Dedifferentiated amniotic fluid mesenchymal stem cell (primary cell): Measurements from ENCODE around the gene TUBB1.
"Not testable (repeated sequence)": the region's sequence is repeated elsewhere in the genome, so short reads cannot be mapped to it uniquely, and the experiment has no call there.

Source experiments
- DNase-seq: peaks from one replicate; pipeline ENCODE4 v3.0.0-alpha.2; 2016; ENCODE audit errors: extremely low spot score

Gene TUBB1

DNA sequence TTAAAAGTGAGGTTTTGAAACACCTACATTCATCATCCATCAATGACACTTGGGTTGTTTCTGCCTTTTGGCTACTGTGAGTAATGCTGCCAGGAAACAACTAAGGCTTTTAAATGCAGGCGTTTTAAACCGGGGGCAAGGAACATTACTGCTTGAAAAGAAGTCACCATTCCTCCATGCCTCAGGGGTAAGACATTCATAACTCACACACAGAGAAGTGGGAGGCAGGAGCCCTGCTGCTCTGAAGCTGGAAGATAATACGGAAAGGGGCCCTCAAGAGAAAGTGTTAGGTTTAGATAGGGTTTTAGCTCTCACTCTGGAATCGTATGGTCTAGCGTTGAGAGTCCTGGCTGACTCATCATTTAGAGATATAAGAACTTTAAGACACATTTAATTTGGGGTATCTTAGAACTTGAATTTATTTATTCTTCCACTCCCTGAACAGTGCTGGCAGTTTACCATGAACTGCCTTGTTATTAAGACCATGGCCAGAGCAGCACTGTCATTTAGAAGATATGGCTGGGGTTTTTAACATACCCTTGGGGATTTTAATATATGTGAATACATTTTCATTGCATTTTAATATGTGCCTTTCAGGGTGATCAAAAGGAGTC, 1.8 kb downstream of the TUBB1 start:
- no peak for DNase-seq

DNA sequence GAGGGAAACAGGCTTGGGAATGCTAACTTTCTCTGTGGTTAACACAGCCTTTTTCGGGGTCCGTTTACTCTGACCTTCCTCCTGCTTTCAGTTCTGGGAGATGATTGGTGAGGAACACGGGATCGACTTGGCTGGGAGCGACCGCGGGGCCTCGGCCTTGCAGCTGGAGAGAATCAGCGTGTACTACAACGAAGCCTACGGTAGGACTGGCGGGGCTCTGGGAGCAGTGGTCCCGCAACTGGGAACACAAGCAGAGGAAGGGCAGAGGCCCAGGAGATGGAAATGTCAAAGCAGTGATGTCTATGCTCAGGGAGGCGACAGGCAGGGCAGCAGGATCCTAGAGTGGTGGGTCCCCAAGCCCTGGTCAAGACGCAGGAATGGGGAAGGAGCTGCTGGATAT, 3.5 kb downstream of the TUBB1 start:
- DNase-seq: no peak

DNA sequence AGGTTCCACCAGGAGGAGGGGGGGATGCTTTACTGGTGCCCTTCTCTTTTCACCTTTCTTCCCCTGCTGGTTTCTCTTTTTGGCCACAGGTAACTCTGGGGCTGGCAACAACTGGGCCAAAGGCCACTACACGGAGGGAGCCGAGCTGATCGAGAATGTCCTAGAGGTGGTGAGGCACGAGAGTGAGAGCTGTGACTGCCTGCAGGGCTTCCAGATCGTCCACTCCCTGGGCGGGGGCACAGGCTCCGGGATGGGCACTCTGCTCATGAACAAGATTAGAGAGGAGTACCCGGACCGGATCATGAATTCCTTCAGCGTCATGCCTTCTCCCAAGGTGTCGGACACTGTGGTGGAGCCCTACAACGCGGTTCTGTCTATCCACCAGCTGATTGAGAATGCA, 4.4 kb downstream of the TUBB1 start:
- no peak for DNase-seq

DNA sequence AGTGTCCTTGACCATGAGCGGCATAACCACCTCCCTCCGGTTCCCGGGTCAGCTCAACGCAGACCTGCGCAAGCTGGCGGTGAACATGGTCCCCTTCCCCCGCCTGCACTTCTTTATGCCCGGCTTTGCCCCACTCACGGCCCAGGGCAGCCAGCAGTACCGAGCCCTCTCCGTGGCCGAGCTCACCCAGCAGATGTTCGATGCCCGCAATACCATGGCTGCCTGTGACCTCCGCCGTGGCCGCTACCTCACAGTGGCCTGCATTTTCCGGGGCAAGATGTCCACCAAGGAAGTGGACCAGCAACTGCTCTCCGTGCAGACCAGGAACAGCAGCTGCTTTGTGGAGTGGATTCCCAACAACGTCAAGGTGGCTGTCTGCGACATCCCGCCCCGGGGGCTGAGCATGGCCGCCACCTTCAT, 4.9 kb downstream of the TUBB1 start:
- DNase-seq: no peak

DNA sequence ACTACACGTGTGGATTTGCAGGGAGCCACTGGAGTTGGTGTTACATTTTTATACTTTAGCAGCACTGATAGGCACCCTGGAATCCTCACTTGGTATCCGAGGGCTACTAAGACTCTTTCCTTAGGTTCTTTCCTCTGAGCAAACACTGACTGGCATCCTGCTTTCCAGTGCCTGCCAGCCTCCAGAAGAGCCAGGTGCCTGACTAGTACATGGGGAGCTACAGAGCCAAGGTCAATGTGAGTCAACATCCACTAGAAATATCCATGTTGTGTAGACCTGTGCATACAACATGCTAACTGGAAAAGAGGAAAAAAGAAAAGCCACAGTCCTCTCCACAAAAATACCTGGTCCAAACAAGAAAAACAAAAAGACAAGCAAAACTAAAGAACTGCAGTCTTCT, 5.9 kb downstream of the TUBB1 start:
- no peak for DNase-seq

DNA sequence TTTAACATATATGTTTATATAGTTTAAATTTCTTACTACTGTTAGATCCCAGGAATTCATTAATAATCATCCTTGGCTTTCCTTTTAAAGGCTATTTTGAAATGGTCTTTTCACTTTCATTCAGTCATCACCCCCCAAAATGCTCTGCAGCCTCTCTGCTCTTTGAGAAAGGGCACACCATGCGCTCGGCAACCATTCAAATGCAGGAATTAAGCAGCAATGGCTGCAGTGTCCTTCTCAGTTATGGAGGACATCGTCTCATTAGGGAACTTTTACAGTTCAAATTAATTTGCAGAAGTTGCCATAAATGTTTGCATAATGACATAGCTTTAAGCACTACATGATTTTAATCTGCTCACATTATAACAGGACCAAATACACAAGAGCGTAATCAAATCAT, 6.3 kb downstream of the TUBB1 start:
- DNase-seq: no peak

DNA sequence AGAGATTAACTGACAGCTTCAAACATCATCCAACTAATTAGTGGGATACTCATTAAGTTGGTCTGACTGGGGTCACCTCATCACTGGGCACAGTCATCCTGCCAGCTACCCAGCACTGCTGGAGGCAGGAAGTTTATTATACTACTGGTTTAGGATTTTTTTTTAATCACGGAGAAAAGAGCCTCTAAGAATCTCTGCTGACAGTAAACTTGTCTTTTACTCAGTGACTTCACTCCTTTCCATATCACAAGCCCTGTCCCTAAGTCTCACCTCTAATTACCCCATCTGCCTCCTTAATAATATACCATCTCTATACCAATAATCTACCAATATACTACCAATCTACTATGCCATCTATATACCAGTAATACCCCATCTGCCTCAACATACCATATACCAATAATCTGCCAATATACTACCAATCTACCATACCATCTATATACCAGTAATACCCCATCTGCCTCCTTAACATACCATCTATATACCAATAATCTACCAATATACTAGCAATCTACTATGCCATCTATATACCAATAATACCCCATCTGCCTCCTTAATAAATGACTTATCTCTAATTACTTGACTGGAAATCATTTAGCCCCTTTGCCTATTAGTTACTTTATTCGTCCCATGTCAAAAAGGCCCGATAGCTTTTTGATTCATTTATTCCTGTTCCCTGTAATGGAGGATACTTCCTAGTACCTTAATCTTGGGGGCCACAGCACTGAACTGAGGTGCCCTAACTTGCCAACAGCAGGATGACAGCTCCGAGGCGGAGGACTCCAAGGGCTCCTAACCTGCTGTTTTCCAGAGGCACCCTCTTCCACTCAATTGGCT, 7.9 kb downstream of the TUBB1 start:
- DNase-seq: no peak

DNA sequence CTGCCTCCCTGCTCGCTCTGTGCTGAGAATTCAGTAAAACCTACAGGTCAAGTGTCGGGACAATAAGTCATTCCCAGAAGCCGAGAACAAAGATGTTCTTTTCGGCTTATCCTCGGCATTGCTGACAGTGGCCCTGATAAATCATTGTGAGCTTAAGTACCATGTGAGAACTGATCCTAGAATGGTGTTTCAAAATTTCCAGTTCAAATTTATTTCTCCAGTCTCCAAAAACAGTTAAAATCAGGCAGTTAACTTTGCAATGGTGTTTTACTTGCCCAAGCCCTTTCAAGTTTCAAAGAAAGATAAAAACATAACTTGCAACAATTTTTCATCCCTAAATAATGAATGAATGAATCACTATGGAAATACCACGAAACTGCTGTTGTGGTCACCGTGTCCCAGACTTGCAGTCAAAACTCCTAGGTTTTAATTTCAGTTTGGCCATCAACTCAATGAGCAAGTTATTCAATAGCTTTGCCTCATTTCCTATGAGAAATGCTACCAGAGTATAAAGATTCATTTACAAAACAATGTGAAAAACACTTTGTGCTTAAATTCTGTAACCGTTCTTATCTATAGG, 8.6 kb downstream of the TUBB1 start:
- DNase-seq: no peak

DNA sequence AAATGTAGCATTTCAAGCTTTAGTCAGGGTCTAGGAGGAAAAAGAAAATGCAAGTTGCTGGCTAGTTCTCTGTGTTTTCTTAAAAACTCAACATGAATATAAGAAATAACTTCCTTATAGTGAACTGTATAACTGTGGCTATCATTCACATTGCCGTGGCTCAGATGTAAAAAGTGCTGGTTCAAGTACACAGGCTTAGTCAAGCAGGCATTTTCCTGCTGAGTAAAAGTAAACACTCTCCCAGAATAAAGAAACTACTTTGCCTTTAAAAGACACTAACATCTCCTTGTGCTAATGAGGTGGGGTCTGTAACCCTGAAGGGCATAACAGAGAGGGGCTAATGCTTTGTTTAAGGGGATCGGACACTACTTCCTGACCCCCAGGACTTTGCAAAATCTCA, 9.6 kb downstream of the TUBB1 start:
- no peak for DNase-seq

DNA sequence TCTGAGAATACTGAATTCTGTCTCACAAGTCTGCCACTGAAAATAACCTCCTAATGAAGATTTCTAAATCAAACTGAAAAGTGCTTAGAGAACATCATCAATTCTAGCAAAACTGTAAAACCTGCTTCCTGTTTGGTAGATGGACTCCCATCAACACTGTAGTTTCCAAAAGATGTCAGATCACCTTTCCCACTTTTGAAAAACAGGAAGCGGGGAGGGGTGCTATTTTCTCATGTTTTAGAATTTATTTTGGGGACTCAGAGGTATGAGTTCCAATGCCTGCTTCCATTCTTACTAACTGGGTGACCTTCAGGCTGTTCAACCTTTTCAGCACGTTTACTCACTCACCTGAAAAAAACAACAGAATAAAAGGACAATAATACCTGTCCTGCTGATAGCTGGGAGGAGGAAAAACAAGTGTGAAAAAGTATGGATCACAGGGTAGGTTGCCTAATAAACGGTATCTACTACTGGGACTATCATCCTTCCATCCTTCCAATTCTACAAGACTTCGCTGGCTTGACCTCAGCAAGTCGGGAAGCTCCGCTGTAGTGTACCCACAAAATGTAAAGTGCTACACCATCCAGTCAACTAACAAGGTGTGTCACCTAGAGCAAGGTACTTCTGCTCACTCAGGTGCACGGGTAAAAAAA, 11.8 kb downstream of the TUBB1 start:
- DNase-seq: no peak

DNA sequence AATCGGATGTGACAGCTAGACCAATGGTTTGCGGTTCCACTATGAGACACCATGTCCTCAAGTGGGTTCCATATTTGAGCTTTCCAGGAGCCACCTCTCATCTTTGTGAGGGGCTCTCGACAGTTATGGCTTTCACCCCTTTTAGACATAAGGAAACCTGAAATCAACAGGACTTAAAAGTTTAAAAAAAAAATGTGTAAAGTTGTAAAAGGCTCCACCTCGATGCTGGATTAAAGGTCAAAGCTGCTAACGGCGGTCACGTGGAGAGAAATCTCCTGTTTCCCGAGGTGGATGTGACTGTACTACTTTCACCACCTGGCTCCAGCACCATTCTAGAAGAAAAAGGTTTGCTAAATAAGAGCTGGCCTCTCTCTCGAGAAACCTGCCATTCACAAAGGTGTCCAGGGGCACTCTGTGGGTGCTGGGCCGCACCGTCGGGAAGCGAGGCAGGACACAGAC, 12.4 kb downstream of the TUBB1 start:
- no peak for DNase-seq

DNA sequence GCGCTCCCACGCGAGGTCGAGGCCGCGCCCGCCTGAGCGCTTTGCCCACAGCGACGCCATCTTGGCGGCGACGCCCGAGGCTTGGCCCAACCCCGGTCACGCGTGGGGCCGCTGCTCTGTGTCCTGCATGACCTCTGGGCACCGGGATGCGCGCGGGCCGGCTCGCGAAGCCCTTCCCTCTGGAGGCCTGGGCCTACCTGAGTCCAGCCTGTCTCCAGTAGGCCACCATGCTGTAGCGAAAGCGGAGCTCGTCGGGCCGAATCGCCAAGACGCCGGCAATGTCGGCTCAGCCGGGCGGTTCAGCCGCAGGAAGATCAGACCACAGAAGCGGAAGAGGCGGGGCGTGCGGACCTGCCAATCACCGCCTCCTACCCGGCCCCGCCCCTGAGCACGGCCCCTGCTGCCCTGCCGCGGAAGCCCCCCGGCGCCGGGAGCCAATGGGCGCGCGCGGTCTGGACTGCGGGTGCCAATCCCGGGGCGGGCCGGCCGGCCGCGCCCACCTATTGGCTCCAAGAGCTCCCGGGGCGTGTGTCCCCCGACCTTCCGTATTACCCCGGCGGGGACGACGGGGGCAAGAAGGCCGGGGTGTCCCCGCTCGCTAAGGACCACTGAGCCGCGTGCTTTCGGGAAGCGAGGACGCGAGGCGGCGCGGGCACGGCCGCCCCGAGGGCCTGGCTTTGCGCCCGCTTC, 12.9 kb downstream of the TUBB1 start, which contains the start of gene ATP5F1E:
TSS of gene ATP5F1E (minus strand) at position 313 of the 690 bp plus-strand sequence. CDS start at position 229, 84 bp downstream.
- peak; percentile 91 for DNase-seq

DNA sequence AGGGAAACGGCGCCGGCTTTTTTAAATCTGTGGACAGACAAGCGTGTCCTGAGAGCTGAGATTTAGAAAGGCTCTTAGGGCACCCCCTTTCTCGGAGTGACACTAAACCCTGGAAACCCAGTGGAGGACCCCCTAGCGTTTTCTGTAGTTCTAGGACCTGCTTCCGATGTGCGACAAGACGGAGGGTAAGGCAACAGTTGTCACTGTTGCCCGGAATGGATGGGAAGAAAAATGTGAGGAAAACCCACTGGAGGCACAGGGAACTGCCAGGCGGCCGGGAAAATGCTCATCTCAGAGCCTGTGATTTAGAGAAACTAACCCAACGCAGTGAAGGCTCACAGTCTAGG, 13.5 kb downstream of the TUBB1 start:
- DNase-seq: peak; percentile 49

DNA sequence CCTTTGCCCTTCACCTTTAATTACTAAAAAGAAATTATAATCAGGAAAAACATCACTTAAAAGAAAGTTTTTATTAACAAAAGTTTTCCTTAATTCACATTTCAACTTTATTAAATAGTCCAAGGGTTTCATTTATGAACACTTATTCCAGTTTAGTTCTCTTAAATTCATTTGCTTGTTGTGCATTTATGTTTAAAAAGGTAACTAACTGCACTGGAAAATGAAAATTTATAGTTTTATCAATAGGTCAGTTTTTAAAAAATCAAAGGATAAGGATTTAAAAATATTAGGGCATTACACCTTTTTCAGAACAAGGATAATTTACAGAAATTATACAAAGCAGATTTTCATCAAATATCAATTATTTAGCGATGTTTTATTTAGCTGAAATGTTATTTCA, 13.9 kb downstream of the TUBB1 start:
- DNase-seq: no peak

DNA sequence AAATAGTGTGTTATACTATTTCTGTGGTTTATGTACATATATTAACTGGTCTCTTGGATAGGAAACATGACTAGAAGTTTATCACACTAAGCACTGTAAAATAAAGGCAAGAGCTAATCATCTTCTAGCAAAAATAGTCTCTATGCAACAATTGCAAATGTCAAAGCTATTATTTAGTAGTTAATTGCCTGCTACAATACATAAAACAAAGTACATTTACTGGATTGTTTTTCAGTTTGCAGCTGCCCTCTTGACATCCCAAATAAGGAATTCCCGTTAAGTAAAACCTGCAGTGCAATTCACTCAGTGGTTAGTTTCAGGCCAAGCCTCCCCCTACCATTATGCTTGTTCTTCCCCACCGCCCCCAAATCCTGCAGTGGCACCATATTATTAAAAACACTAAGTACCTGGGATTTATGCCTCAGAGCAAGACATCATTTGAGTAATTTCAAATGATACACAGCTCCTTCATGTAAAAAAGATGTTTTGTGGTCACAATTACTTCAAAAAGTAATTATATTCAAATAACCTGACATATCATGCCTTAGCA, 14.5 kb downstream of the TUBB1 start:
- DNase-seq: no peak

DNA sequence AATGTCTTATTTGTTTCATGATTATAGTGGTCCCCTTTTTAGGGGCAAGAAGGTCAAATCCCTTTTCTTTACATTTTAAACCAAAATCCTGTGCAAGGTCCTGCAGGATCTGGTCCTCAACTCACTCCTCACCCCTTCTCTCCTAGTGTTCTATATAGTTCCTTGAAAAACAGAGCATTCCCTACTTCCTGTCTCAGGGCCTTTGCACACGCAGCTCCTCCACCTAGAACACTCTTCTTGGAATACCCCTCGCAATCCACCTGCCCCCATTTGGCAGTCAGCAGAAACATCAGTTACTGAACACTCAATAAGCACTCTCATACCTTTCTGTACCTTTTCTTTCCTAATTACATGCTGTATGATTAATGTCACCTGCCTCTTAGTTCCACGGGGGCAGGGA, 16.2 kb downstream of the TUBB1 start:
- no peak for DNase-seq

DNA sequence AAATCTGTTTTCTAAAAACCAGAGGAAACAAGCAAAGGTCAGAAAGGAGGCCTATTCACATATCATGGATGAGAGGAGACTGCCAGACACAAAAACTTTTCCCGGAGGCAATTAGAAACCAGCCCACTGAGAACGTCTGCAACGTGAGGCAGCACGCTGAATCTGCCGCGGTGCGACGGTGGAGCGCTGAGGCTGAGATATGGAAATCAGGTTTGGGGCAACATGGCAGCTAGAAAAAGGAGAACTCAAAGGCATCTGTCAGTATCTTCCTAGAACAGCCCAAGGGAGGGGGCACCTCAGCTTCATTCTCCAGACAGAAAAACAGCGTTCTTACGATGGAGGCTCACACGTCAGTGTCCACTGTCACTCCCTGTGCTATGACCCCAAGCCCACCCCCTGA, 18.2 kb downstream of the TUBB1 start:
- no peak for DNase-seq

DNA sequence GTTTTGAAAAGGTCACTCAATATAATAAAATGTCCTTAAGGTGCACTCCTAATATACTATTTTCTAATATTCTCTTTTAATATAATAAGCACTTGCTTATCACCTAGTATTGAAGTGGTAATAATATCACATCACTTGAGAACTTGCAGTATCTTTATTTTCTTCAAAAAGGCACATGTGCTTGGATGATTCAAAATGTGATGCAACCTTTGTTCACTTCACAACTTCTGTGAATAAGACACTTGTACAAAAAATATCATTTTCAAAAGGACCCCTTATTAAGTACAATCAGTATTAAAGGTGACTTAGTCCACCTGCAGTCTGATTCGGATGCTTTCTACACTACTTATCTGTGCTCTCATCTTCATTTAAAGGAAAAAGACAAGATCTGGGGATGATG, 20.0 kb downstream of the TUBB1 start:
- DNase-seq: no peak

DNA sequence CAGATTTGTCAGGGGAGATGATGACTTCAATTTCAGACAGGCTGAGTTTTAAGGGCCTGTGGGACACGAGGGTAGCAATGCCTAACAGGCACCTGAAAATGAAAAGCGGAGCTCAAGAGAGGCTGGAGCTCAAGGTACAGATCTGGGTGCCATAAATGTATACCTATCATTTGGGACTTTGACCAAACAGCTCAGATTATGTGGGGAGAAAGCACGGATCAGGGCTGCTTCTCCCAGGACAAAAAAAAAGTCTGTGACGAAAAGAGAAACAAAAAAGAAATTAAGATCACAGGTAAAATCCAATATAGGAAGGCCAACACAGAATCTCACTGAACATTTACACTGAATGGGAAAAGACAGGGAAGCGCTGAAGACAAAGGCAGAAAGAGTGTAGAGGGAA, 21.4 kb downstream of the TUBB1 start:
- DNase-seq: no peak

DNA sequence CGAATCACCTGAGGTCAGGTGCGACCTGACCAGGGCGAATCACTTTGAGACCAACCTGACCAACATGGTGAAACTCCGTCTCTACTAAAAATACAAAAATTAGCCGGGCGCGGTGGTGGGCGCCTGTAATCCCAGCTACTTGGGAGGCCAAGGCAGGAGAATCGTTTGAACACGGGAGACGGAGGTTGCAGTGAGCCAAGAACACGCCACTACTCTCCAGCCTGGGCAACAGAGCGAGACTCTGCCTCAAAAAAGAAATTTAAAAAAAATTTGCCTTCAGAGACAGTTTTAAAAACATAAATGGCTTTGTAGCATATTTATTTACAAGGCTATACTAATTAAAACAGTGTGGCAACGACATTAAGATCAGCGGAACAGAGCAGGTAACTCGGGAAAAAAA, 22.3 kb downstream of the TUBB1 start:
- DNase-seq: not testable (repeated sequence)

DNA sequence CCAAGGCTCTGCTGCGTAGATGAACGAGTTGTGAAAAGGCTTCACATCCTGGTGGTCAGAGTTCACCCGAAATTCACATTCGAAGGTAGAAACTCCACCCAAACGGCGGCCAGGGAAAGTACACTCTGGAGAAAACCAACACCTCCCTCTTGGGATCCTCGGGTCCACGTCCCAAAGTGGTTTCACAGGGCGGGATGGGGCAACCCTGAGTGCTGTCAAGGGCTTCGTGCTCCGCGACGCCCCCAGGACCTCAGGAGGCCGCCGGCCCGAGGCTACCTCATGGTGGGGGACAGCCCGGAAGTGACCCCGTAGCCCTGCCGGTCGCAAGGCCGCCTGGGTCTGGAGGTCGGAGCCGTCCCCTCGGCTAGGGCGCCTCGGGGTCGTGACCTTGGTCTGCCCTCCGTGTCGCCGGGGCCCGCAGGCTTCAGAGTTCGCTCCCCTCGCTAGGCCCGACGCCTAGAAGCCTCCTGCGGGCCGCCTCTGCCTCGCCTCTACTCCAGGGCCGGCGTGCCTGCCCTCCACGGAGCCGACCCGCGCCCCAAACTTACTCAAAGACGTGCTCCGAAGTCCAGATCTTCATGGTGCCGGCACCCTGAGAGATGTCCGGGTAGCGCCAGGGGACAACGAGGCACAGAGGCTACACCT, 23.0 kb downstream of the TUBB1 start, which contains the start of gene PRELID3B:
TSS of gene PRELID3B (minus strand) at position 636 of the 645 bp plus-strand sequence. CDS start at position 580, 56 bp downstream.
- no peak for DNase-seq
